Keratinocyte (primary cell): ENCODE measurements around the gene CARTPT. TPM values are rescaled to one million over a fixed set of nuclear protein-coding genes. Genes with fewer than 3 reads are reported as not detected.

Experiments
- DNase-seq: peaks from one replicate; pipeline ENCODE4 v3.0.0-alpha.2; 2011; ENCODE audit warnings: low read depth, missing footprints, low spot score
- FAIRE-seq: peaks from 2 replicates; lab custom pipeline; 2011; peaks lifted over from hg19 to GRCh38; lab: Jason Lieb, UNC
- H2AFZ ChIP-seq: 2 replicates; pipeline ENCODE4 v1.6.0; 2012; ENCODE audit warnings: low read length, control low read depth, inconsistent platforms; ENCODE audit not compliant: control insufficient read depth
- H3K27ac ChIP-seq: 2 replicates; pipeline ENCODE4 v1.5.1; 2011; ENCODE audit warnings: low read length; ENCODE audit not compliant: control insufficient read depth, insufficient read depth
- H3K27me3 ChIP-seq: 3 replicates; pipeline ENCODE4 v1.6.0; 2011; ENCODE audit warnings: low read length; ENCODE audit not compliant: control insufficient read depth, insufficient read depth; ENCODE audit errors: extremely low read depth
- H3K36me3 ChIP-seq, 2 experiments: 2 replicates in 1 of 2; 3 replicates in 1 of 2; pipeline ENCODE4 v1.5.1; 2011; ENCODE audit warnings: low read length in 2 of 2, mild to moderate bottlenecking in 1 of 2; ENCODE audit not compliant: control insufficient read depth in 2 of 2, insufficient read depth in 2 of 2; ENCODE audit errors: extremely low read depth in 1 of 2
- H3K4me1 ChIP-seq: 3 replicates; pipeline ENCODE4 v1.5.1; 2011; ENCODE audit warnings: low read length; ENCODE audit not compliant: control insufficient read depth, insufficient read depth; ENCODE audit errors: extremely low read depth
- H3K4me2 ChIP-seq: 3 replicates; pipeline ENCODE4 v1.6.0; 2011; ENCODE audit warnings: low read depth, low read length; ENCODE audit not compliant: control insufficient read depth, insufficient read depth; ENCODE audit errors: extremely low read depth
- H3K4me3 ChIP-seq, 3 experiments: fragments of 200-600 bp in 1 of 3; sonication (generic) in 1 of 3; 2 replicates in 2 of 3; 3 replicates in 1 of 3; pipeline ENCODE4 v1.5.1; 2011 to 2016; ENCODE audit warnings: low read length in 3 of 3, mild to moderate bottlenecking in 3 of 3, control low read depth in 2 of 3, inconsistent platforms in 1 of 3, low read depth in 1 of 3, mixed read lengths in 1 of 3, mixed run types in 1 of 3, moderate library complexity in 1 of 3; ENCODE audit not compliant: control insufficient read depth in 2 of 3, insufficient read depth in 2 of 3; ENCODE audit errors: extremely low read depth in 1 of 3
- H3K79me2 ChIP-seq: 2 replicates; pipeline ENCODE4 v1.6.0; 2012; ENCODE audit warnings: low read length; ENCODE audit not compliant: control insufficient read depth, insufficient read depth
- H3K9ac ChIP-seq: 3 replicates; pipeline ENCODE4 v1.6.0; 2011; ENCODE audit warnings: low read length; ENCODE audit not compliant: control insufficient read depth, insufficient read depth; ENCODE audit errors: extremely low read depth
- H3K9me1 ChIP-seq: 3 replicates; pipeline ENCODE4 v1.6.0; 2011; ENCODE audit warnings: low read length; ENCODE audit not compliant: control insufficient read depth, insufficient read depth; ENCODE audit errors: extremely low read depth
- H3K9me3 ChIP-seq: 2 replicates; pipeline ENCODE4 v1.5.1; 2012; ENCODE audit warnings: low read depth, low read length; ENCODE audit not compliant: control insufficient read depth
- H4K20me1 ChIP-seq: 3 replicates; pipeline ENCODE4 v1.6.0; 2011; ENCODE audit warnings: low read length; ENCODE audit not compliant: control insufficient read depth, insufficient read depth; ENCODE audit errors: extremely low read depth
- CTCF ChIP-seq, 3 experiments: IDR thresholded peaks in 1 of 3; conservative IDR thresholded peaks in 1 of 3; optimal IDR thresholded peaks in 1 of 3; 2 replicates in 2 of 3; 3 replicates in 1 of 3; pipeline versions ENCODE3 to v1.5.1; 2011; ENCODE audit warnings: low read length in 3 of 3, mild to moderate bottlenecking in 3 of 3, moderate library complexity in 2 of 3, control low read depth in 1 of 3, inconsistent platforms in 1 of 3; ENCODE audit not compliant: insufficient read depth in 2 of 3; ENCODE audit errors: extremely low read depth in 1 of 3
- EZH2 ChIP-seq: IDR thresholded peaks from one replicate; pipeline ENCODE4 v1.6.1; 2012; ENCODE audit warnings: inconsistent platforms, mild to moderate bottlenecking, low read length, moderate library complexity
- dilution Hi-C: fragments of 300-500 bp; cut with MboI; formaldehyde crosslinking; loops from one replicate; pipeline ENCODE4 v1.7.0; 2020; ENCODE audit warnings: low sequenced_read_pairs; ENCODE audit not compliant: extremely low pct_ligation_motif_present
- polyA plus RNA-seq, 5 experiments: library from polyadenylated mRNA; depleted of rRNA in 3 of 5; stranded (reverse) in 3 of 5; stranded (forward) in 1 of 5; unstranded in 1 of 5; fragments of >200 nt; gene quantifications; 1 replicate in 1 of 5; 2 replicates in 3 of 5; 3 replicates in 1 of 5; pipeline versions ENCODE4 v1.2.1 to v1.2.3, GENCODE V29; 2011 to 2012; ENCODE audit warnings: missing spikeins in 2 of 5, low read depth in 1 of 5, low replicate concordance in 1 of 5

The CARTPT gene
- polyA plus RNA-seq, 1 donor (not counting 4 experiments of a cell fraction or from before 2014, with no cell fraction given), result not detected

GRCh38 chr5:71703941-71704340, 15.1 kb upstream of the CARTPT start:
- Histone ChIP-seq H3K27me3 (peaks cover 26% of the 10 kb centered on the region), H3K9me3 (no peaks in the 10 kb centered on the region), H3K4me2 (no peak overlapping the region), H3K4me1 (no peaks in the 10 kb centered on the region), H3K4me3 (no peak overlapping the region), H2AFZ (no peak overlapping the region), H3K27ac (no peak overlapping the region), H3K9me1 (no peaks in the 10 kb centered on the region), H3K79me2 (no peaks in the 10 kb centered on the region), H4K20me1 (no peaks in the 10 kb centered on the region), H3K9ac (no peak overlapping the region), H3K36me3 (no peaks in the 10 kb centered on the region)
- dilution Hi-C loops, result no loop called here
- no peak for DNase-seq
- TF ChIP-seq CTCF (optimal IDR thresholded peaks at IDR 0.05 in 1 of 3, IDR thresholded peaks at IDR 0.05 in 1 of 3, conservative IDR thresholded peaks at IDR 0.05 in 1 of 3; ENCODE audit: extremely low read depth in 1 of 3, insufficient read depth in 2 of 3, low read length in 3 of 3), result no peak
- no peak for TF ChIP-seq EZH2
- no peak for FAIRE-seq

- H3K27me3 ChIP-seq, result peaks cover 35% of the 10 kb centered on the region
- H3K79me2 ChIP-seq, result no peaks in the 10 kb centered on the region
- H3K9me1 ChIP-seq, result no peaks in the 10 kb centered on the region
- no peak overlapping the region for H3K4me2 ChIP-seq
- H4K20me1 ChIP-seq, result no peaks in the 10 kb centered on the region
- no peak overlapping the region for H3K27ac ChIP-seq
- no peak overlapping the region for H3K4me3 ChIP-seq
- no peaks in the 10 kb centered on the region for H3K4me1 ChIP-seq
- dilution Hi-C loops, result no loop called here
- no peak overlapping the region for H2AFZ ChIP-seq
- no peak for FAIRE-seq
- no peak for DNase-seq
- H3K36me3 ChIP-seq, result no peaks in the 10 kb centered on the region
- no peak overlapping the region for H3K9ac ChIP-seq
- no peaks in the 10 kb centered on the region for H3K9me3 ChIP-seq
- TF ChIP-seq CTCF (optimal IDR thresholded peaks at IDR 0.05 in 1 of 3, IDR thresholded peaks at IDR 0.05 in 1 of 3, conservative IDR thresholded peaks at IDR 0.05 in 1 of 3; ENCODE audit: extremely low read depth in 1 of 3, insufficient read depth in 2 of 3, low read length in 3 of 3) (no peak), EZH2 (no peak)
These were observed 13.7 kb upstream of the CARTPT start for GRCh38 chr5:71705421-71705820.
